Neural cell (in vitro differentiated cells): ENCODE results near the gene CAPN10.

Source experiments
- CTCF ChIP-seq: fragments of 450-650 bp; IDR thresholded peaks from 2 replicates; pipeline ENCODE4 v1.5.1; 2014; ENCODE audit warnings: antibody characterized with exemption, mild to moderate bottlenecking, moderate library complexity; ENCODE audit not compliant: poor library complexity, severe bottlenecking
- EP300 ChIP-seq: fragments of 450-650 bp; conservative IDR thresholded peaks from 2 replicates; pipeline ENCODE4 v1.6.1; 2014; ENCODE audit warnings: antibody characterized with exemption, mild to moderate bottlenecking, moderate library complexity; ENCODE audit not compliant: poor library complexity, severe bottlenecking
- EZH2 ChIP-seq: fragments of 200-600, 300-800 bp; shearing (Covaris generic), sonication (generic); IDR thresholded peaks from 2 replicates; pipeline ENCODE4 v1.6.1; 2014; ENCODE audit warnings: antibody characterized with exemption, low read length, borderline replicate concordance, mild to moderate bottlenecking; ENCODE audit not compliant: insufficient read depth, poor library complexity, severe bottlenecking
- MXI1 ChIP-seq: fragments of 450-650 bp; conservative IDR thresholded peaks from 2 replicates; pipeline ENCODE4 v1.6.1; 2014; ENCODE audit warnings: antibody characterized with exemption, mild to moderate bottlenecking; ENCODE audit not compliant: poor library complexity, severe bottlenecking
- REST ChIP-seq: IDR thresholded peaks from 2 replicates; pipeline ENCODE4 v1.6.1; 2012; ENCODE audit warnings: borderline replicate concordance
- SMC3 ChIP-seq: fragments of 450-650 bp; conservative IDR thresholded peaks from 2 replicates; pipeline ENCODE4 v1.6.1; 2014; ENCODE audit warnings: antibody characterized with exemption, mild to moderate bottlenecking, moderate library complexity; ENCODE audit not compliant: poor library complexity

GRCh38 chr2:240596491-240596931, 10.0 kb downstream of the CAPN10 start:
- TF ChIP-seq CTCF (no peak), MXI1 (no peak), EP300 (no peak), EZH2 (no peak), REST (no peak), SMC3 (no peak)
